HG03097 (cell line): ENCODE measurements around the gene SMC6.

Source experiments
- ATAC-seq: cut with Tn5 transposase; IDR thresholded peaks from one replicate; pipeline ENCODE4 v1.9.1; 2021; ENCODE audit not compliant: unreplicated experiment, low FRiP score

Gene SMC6

DNA sequence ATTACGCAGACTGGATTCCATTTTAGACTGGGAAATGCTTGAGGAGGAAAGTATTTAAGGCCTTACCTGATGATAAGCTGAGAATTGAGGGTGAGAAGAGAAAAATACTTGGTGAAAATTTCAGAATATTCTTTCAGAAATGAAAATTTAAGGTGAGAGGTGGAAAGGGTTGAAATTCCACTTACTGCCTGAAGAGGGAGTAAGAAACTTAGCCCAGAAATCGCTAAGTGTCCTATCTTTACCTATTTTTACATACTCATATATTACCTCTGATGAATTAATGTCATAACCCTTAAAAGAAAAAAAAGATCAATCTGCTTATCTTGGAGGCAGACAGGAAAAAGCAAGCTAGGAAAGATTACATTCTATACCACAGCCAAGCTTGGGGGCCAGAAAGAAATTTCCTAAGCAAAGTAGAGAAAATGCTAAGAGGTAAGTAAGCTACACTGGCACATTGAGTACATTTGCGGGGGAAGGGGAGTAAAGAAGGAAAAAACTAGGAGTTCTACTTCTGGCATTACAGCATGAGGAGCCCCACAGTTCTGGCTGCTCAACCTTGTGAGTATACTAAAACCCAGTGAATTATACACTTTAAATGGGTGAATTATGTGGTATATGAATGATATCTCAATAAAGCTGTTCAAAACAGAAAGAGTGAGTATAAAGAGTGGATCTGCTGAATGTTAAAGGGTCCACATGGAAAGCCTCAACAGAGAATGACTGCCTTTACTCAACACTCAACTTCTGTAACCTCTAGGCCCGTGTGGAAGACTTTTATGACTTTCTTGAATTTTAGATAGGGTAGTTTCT is 33.8 kb downstream of the SMC6 start:
- no peak for ATAC-seq

DNA sequence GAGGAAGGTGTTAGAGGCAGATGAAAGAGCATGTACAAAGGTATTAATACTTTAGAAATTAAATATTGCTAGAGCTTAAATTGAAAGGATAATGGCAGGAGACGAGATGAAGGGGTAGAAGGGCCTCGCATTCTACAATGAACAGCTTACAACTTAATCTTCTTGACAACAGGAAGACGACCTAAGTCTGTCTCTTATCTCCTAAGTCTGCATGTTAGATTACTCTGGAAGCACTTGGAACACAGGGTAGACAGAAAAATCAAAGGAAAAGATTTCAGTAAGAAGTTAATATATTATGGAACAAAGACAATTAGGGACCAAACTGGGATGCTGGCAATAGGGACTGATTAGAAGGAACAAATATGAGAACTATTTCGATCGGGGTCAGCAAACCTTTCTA is 34.9 kb downstream of the SMC6 start:
- ATAC-seq: no peak

DNA sequence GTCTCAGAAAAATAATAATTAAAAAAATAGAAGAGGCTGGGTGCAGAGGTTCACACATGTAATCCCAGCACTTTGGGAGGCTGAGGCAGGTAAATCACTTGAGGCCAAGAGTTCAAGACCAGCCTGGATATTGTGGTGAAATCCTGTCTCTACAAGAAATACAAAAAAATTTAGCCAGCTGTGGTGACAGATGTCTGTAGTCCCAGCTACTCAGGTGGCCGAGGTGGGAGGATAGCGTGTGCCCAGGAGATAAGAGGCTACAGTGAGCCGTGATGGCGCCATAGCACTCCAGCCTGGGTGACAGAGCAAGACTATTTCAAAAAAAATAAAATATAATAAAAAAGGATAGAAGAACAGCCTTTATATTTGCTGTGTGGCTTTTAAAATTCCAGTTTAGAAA is 35.9 kb downstream of the SMC6 start:
- ATAC-seq: no peak

DNA sequence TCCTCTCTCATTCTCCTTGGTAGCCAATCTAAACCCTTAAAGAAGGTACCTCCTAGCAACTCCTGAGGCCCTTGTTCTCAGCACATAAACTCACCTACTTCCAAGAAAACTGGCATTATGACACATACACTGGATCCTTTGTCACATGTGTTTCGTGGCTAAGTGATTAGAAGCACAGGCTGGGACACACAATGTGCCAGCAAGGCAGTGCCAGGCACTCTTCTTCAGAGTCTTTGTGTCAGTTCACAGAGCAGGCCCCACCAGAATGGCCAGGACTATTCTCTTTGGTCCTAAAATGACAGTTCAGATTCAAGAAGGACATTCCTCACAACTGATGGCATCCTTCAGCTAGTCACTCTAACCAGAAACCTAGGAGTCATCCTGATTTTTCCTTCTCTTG is 40.3 kb downstream of the SMC6 start:
- ATAC-seq: no peak

DNA sequence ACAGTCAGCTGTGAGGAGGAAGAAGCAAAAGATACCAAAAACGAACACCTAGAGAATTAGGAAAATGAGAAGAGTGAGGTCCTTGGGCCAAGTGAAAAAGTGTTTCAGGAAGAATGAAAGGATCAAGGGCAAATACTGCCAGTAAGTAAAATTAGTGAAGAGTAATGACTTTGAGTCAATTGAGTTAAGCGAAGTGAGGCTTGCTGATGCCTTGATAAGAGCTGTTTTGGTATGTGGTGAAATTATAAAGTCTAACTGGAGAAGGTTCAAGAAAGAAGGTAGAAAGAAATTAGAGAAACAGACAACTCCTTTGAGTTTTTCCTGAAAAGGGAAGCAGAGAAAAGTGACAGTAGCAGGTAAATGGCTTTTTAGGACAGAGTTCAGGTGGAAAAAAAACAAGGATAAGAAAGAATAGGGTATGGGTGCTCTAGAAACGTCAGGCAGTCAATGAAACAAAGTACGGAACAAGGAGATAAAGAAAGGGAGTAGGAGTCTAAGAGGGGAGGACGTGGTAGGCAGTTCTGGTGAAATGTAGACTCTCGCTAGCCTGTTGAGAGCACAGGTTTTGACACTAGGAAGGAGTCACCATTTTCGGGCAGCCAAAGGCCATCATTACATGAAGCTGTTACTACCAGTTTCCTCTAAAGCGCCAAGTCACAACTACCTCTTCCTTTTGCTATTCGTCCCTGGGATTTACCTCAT is 42.9 kb downstream of the SMC6 start:
- ATAC-seq: no peak

DNA sequence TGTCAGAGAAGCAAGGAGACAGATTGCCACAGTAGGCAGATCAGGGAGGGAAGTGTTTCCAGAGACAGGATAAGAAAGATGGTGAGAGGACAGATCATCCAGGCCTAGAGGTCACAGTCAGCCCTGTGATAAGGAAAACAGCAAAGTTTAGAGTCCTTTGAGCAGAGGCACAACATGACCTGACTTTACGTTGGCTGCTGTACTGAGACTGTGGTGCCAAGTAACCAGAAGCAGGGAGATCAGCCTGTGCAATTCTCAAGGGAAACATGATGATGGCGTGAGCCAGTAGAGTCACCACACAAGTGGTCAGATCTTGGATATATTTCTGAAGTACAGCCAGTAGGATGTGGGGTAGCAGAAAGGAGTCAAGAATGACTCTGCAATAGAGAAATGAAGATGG is 43.7 kb downstream of the SMC6 start:
- no peak for ATAC-seq

DNA sequence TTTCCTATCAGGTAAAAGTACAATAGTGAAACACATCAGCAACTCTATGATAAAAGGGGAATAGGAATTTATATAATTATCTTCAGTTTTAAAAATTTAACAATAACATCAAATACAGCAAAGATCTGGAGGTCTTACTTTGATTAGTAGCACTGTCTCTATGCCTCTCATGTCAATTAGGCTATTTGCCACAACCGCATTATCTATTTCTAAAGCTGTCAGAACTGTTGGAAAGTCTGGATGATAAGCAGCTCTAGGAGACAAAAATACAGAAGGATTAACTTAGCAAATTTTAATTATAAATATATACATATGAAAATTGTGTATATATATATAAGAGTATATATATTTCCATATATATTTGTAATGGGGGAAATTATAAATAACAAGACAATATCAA is 45.1 kb downstream of the SMC6 start:
- no peak for ATAC-seq

DNA sequence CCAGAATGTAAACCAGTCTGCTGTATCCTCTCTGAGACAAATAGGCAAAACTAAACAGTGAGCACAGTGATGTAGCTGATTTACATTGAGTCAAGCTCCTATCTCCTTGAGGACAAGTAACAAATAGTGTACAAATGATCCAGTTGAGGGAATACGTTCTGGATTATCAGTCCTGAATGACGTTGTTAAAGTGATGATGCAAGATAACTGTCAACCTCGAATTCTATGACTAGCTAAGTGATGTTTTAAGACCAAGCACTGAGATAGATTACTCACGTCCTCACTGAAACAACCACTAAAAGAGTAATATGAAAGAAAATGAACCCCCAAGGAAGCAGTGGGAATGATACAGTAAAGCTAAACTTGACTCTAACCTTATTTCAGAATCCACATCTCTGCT is 46.8 kb downstream of the SMC6 start:
- ATAC-seq: no peak

DNA sequence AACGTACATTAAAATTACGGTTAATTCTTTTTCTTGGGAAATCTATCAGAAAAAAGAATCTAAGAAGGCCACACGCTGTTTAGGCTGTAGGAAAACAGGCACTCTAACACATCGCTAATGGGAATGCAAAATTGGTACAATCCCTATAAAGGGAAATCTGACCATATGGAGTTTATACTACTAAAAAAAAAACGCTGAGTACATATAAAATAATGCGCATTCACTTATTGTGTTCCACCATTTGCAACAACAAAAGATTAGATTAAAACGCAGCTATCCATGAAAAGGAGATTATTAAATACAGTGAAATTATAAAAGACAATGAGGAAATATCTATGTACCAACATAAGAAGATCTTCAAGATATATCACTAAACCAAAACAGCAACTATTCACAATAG is 62.8 kb downstream of the SMC6 start:
- no peak for ATAC-seq

DNA sequence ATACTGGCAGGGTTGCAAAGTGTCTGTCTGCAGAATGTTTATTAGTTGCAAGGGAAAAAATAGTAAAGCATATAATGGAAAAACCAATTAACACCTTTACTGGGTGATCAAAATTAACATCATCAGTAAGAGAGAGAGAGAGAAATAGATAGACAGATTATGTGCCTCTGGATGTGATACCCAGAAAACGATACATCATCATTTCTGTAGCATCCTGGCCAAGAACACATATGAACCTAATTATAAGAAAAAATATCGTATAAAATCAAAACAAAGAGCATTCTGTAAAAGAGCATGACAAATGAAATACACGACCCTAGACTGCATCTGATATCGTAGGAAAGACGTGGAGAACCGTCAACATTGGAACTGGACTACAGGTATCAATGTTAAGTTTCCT is 64.6 kb downstream of the SMC6 start:
- ATAC-seq: no peak

DNA sequence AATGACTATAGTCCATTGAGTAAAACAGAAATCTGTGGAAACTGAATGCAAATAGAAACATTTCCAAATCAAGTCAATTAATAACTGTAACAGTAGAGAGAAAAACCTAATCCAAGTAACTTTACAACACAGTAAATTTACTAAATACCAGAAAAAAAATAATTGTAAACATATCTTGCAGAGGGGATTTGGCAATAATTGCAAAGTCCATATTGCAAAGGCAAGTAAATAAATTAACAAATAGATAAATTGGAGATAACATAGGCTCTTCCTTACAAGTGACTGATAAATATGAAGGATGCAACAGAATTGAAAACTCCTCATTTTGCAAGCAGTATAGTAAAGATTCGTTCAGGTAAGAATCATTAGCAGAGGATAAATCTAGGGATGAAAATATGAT is 65.0 kb downstream of the SMC6 start:
- no peak for ATAC-seq

DNA sequence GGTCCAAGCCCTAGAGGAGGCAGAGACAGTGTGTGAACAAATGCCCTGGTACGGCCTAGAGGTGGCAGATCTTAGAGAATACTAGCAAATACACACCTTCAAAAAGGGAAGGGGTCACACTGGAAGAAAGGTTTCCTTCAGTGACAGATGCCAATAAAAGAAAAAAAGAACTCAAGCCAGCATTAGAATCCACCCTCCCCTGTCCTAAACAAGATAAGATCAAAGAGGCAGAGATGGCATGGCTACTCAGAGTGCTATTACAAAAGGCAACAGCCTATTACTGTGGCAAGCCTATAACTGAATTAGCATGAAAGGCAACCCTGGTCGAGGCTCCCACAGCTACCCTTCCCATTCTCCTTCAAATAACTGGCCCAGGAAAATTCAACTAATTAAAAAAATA is 69.6 kb downstream of the SMC6 start:
- ATAC-seq: no peak

DNA sequence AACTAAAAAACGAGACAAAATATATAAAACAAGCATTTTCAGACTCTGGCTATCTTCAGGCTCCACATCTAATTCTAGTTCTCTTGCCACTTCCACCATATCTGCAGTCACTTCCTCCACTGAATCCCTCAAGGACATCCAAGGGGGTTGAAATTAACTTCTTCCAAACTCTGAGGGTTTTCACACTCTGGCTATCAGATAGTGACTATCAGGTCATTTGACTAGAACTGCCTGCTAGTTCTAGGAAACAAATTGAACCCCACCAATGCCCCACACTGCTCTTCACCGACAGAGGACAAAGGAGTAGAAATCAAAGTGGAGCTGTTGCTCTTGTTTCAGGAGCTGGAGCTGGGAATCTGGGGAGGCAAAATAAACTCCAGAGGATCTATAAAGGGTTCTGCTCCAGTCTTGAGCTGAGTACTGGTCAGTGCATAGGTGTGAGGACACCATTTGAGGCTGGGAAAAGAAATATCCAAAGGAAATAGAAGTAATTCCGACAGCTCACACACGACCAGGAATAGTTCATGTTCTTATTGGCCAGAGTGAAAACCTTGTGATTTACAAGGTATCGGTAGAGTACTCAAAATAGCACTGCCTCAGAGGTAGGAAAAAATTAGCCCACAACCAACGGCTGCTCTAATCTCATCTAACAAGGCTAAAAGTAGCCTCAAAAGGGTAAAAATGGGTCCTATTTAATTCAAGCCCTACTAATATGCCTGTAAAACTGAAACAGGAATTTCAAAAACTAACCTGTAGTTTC is 71.3 kb downstream of the SMC6 start:
- ATAC-seq: no peak

DNA sequence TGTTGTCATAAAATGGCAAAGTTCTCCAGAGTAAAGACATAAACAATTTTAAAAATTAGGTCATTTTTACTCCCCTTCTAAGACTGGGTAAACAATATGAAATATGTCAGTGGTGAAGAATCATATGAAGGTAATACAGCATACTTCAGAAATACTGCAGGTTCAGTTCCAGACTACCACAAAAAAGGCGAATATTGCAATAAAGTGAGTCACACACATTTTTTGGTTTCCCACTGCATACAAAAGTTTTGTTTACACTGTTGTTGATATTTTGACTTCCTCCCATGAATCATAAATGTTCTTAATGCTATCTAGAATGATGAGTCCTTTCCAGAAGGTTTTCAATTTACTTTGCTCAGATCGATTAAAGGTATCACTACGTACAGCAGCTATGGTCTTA is 73.5 kb downstream of the SMC6 start:
- ATAC-seq: no peak

DNA sequence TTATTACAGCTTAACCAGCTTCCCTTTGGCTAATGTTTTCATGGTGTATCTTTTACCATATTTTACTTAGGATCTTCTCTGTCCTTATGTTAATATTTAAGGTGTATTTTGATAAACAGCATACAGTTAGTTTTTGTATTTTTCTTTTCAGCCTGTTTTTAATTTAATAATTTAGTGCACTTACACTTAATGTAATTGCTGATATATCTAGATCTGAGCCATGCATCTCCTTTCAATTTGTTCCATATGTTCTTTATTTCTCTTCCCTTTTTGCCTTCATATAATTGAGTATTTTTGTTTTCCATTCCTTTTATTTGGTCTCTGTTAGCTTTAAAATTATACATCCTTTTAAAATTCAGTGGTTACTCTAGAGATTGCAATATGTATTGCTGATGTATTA is 78.8 kb downstream of the SMC6 start:
- ATAC-seq: no peak

DNA sequence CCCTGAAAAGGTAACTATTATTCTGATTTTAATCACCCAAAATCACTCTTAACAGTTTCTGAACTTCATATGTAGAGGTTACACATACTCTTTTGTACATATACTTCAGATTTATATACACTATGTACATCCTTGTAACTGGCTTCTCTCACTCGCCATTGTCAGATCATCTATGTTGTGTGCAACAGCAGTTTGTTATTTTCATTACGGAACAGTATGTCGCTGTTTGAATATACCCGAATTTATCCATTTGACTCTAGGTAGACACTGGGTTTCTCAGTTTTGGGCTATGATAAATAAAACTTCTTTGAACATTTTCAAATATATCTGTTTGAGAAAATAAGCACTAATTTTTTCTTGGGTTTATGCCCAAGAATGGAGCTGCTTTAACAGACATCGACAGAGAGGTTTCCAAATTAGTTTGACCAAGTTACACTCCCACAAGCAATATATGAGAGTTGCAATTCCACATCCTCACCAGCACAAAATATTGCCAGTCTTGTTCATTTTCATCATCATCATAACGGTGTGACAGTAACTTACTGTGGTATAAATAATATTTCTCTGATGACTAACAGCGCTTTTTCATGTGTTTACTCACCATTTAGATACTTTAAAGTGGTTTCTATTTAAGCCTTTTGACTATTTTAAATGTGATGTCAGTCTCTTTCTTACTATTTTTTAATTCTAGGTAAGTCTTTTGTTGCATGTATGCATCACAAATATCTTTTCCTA is 80.9 kb downstream of the SMC6 start:
- ATAC-seq: no peak

DNA sequence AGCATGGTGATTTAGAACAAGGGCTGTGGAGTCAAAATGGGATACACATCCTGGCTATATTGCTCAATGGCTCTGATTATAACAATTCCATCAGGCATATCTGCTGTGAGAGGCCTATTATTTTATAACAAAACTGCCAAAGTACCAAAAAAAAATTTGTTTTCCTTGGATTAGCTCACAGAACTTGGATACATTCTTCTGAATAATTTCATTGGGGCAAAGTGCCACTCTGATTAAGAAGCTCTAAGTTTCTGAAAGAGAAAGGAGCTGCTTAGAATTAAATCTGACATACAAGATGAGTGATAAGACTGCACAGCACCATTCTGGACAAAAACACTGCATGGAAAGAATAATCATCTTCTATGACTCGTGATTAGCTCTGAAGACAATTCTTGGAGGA is 85.7 kb downstream of the SMC6 start:
- no peak for ATAC-seq

DNA sequence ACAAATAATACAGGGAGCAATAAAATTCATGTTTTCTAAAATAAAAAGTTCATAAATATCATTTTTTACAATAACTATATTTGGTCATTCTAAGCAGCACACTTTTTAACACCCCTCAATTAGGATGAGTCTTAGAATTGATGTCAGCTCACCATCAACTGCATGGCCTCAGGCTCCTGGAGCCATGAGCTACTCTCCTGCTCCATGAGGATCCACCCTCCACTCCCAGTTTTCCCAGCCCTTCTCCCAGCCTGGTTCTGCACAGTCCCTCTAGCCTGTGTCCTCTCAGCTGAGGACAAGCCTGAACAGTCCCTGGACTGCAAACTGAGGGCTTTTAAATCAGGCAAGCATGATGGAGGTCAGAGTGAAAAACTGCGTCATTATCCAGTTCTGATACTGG is 89.1 kb downstream of the SMC6 start:
- ATAC-seq: no peak

DNA sequence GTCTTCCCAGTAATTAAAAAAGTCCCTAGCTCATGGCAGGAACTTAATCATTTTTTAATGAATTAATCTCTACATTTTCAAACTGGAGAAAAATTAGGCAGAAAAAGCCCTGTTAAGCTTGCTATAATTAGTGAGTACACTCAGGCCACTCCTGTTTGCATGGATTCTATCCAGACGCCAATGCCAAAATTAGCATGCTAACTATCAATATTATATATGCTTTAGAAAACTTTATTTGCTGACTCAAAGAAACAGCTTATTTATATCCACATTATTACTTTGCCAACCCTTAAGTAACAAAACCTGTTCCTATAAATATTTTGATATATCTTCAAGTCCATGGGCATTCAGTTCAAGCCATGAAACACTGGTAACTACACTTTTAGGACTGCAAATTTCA is 90.9 kb downstream of the SMC6 start:
- no peak for ATAC-seq

DNA sequence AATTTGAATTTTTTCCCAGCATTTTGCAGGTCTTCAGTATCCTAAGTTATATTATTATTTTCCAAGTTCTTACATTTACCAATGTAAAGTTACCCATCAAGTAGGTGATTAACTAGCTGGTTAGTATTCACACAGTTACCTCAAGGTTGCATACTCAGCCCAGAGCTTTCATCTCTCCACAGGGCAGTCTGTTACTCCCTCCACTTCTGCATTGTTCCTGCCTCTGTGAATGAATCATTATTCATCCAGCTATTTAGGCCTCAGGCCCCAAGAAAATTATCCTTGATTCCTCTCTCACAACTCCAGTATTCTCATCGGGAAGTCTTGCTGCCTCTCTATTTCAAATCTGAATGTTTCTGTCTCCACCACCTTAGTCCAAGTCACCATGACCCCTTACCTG is 92.2 kb downstream of the SMC6 start:
- no peak for ATAC-seq

DNA sequence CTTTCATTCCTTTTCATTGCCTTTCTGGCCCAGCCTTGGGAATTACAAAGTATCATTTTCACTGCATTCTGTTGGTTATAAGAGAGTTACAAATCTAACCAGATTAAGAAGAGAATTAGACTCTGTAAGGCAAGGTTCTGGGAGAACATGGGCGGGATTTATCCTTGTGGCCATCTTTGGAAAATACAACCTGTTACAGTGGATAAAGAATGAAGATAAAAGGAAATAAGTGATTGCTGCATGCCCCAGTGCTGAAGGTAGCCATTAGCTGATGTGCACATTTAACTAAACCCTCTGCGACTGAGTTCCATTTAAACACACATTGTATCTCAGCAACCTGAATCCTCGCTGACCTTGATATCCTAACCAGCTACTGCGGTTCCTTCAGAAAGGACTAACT is 93.4 kb downstream of the SMC6 start:
- ATAC-seq: no peak
